ENCODE data around the gene ZCCHC2. TPM values are rescaled to one million over a fixed set of nuclear protein-coding genes. Genes with fewer than 3 reads are reported as not detected.

ZCCHC2 gene
- total and polyA plus RNA-seq, 9 of the 15 experiments (the other 6 are each of a cell fraction or from before 2014, with no cell fraction given), result 1.0 to 9.2 (median 6.0) TPM

DNA sequence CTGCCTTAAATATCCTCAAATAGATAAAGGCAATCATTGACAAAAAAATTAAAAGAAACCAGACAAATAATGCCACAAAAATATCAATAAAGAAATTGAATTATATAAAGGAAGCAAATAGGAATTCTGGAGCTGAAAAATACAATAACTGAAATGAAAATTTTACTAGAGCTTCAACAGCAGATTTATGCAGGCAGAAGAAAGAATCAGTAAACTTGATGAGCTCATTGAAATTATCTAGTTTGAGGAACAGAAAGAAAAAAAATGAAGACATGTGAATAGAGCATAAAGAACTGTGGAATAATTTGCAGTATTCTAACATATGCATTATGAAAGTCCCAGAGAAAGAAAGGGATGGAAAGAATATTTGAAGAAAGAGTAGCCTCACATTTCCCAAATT lies 41.9 kb upstream of the ZCCHC2 start:
- no peaks in the 10 kb centered on the region for H3K36me3 ChIP-seq (ENCODE audit: control insufficient read depth, insufficient read depth, low read length)
- no peak for TF ChIP-seq TFAM (CRISPR knock-in tag; conservative IDR thresholded peaks at IDR 0.05)
- no peak for TF ChIP-seq ZNF274 (IDR thresholded peaks at IDR 0.05; ENCODE audit: borderline replicate concordance, low read depth, low read length)
- no peak for TF ChIP-seq BACH1 (tag; IDR thresholded peaks at IDR 0.05)
- TF ChIP-seq TRIM24 (IDR thresholded peaks at IDR 0.05), result peak; percentile 31 to 43; a peak in 1 of 4 replicates
- TF ChIP-seq TRIM28 (IDR thresholded peaks at IDR 0.05), result 0 out of 2 replicates have a peak, but pooled peaks have one; percentile 58
- no peak for TF ChIP-seq ESRRA (IDR thresholded peaks at IDR 0.05; ENCODE audit: borderline replicate concordance, low read depth)
- no peak for TF ChIP-seq TAF15 (IDR thresholded peaks at IDR 0.05; ENCODE audit: low read depth, low read length)
- peak in 1 of 2 experiments; percentile 38; a peak in 1 of 3 replicates for TF ChIP-seq CBX3 (IDR thresholded peaks at IDR 0.05; ENCODE audit: borderline replicate concordance in 1 of 2, low read length in 2 of 2)
- TF ChIP-seq, protein P1, sequence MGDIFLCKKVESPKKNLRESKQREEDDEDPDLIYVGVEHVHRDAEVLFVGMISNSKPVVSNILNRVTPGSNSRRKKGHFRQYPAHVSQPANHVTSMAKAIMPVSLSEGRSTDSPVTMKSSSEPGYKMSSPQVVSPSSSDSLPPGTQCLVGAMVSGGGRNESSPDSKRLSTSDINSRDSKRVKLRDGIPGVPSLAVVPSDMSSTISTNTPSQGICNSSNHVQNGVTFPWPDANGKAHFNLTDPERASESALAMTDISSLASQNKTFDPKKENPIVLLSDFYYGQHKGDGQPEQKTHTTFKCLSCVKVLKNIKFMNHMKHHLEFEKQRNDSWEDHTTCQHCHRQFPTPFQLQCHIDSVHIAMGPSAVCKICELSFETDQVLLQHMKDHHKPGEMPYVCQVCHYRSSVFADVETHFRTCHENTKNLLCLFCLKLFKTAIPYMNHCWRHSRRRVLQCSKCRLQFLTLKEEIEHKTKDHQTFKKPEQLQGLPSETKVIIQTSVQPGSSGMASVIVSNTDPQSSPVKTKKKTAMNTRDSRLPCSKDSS (IDR thresholded peaks at IDR 0.05; ENCODE audit: low read depth, partially characterized antibody), result peak; percentile 52
- ChIA-PET POLR2A (interaction anchor here (0.5 to 1.2 kb wide), 2 partner anchors 30 to 256 kb away, joined by 3 read pairs; no protein-coding TSS in a partner anchor), CTCF (ENCODE audit: low intra/inter-chr PET ratio) (no interaction called here)
- no peak for DNase-seq (ENCODE audit: extremely low read depth in 1 of 4, low spot score in 3 of 4)
- intact Hi-C loops (cut with micrococcal nuclease) (no loop called here), in situ Hi-C loops (cut with MboI) (no loop called here)
- H2AFZ ChIP-seq (ENCODE audit: low read depth, low read length), result no peak overlapping the region
- FAIRE-seq, result no peak
- peaks cover 0 to 10% of the 10 kb centered on the region in 2 experiments; a peak in 2 of 5 replicates for H3K4me1 ChIP-seq (replicated peaks in 1 of 2; ENCODE audit: control insufficient read depth in 2 of 2, insufficient read depth in 2 of 2, low read length in 2 of 2)
- H3K79me2 ChIP-seq (ENCODE audit: control insufficient read depth, insufficient read depth, low read length), result no peaks in the 10 kb centered on the region
- ATAC-seq, result no peak
- H3K27ac ChIP-seq (ENCODE audit: extremely low read depth, low read depth, low read length), result no peak overlapping the region
- no peak overlapping the region for H3K4me2 ChIP-seq (ENCODE audit: insufficient read depth, low read length)
- H3K9ac ChIP-seq (ENCODE audit: insufficient read depth in 1 of 2, low read depth in 2 of 2, low read length in 2 of 2), result no peak overlapping the region
- no peak overlapping the region for H3K4me3 ChIP-seq
- BruUV-seq (replicated peaks), result no TSS peak
- H3K9me1 ChIP-seq (ENCODE audit: control insufficient read depth, insufficient read depth, low read length), result no peaks in the 10 kb centered on the region
- no peaks in the 10 kb centered on the region for H3K27me3 ChIP-seq (ENCODE audit: control insufficient read depth in 2 of 2, insufficient read depth in 2 of 2, low read length in 2 of 2)
- H3K9me3 ChIP-seq (replicated peaks; ENCODE audit: control insufficient read depth, insufficient read depth, low read depth, low read length), result peaks cover 3% of the 10 kb centered on the region; the same call in 1 of the 2 replicates
- no peaks in the 10 kb centered on the region for H4K20me1 ChIP-seq (replicated peaks; ENCODE audit: control insufficient read depth, insufficient read depth, low read length)

Data from K562 (cell line).